ENCODE measurements around the gene OGFRL1. TPM values are rescaled to one million over a fixed set of nuclear protein-coding genes. Genes with fewer than 3 reads are reported as not detected.

OGFRL1 gene
- total RNA-seq, 1 donor from 2014 or later: 7.5 TPM

DNA sequence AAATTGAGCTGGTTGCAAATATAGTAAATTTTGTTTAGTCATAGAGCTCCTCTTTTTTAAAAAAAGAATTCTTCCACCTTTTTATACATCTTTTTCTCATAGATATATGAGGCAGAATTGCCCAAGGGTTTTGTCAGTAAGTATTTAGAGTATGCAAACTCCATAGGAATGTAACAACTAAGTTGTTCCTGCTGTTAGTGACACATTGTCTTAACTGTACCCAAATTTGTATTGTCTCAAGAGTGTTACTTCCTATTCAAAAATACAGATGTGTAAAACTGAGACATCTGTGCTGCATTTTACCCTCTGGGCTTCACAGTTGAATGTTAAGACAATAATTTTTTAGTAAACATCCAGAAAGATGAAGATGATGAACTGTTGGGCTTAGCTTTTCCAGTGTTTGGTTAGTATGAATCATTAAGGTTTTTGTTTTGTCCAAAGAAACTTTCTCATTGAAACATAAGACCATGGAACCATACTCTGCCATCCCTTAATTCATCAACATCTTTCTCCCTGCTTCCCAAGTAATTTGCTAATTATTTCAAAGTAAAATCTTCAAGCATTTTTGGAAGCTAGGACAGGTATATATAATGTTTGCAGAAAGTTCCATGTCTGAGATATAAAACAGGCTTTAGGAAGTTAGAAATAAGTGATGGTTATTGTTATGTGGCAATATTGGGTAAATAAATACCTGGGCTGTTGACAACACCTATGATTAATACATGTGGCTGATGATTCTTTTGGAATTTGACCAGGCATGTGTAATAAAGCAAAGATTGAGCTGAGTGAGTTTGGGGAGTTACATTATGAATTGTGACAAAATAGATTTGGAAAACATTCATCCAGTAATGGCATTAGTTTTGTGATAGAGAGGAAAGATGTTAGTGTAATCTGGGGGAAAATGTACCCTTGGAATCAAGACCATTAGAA lies 11.2 kb downstream of the OGFRL1 start:
- DNase-seq (ENCODE audit: low spot score): no peak
- TF ChIP-seq, protein P1, sequence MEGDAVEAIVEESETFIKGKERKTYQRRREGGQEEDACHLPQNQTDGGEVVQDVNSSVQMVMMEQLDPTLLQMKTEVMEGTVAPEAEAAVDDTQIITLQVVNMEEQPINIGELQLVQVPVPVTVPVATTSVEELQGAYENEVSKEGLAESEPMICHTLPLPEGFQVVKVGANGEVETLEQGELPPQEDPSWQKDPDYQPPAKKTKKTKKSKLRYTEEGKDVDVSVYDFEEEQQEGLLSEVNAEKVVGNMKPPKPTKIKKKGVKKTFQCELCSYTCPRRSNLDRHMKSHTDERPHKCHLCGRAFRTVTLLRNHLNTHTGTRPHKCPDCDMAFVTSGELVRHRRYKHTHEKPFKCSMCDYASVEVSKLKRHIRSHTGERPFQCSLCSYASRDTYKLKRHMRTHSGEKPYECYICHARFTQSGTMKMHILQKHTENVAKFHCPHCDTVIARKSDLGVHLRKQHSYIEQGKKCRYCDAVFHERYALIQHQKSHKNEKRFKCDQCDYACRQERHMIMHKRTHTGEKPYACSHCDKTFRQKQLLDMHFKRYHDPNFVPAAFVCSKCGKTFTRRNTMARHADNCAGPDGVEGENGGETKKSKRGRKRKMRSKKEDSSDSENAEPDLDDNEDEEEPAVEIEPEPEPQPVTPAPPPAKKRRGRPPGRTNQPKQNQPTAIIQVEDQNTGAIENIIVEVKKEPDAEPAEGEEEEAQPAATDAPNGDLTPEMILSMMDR (IDR thresholded peaks at IDR 0.05): no peak
- TF ChIP-seq EZH2phosphoT487 (IDR thresholded peaks at IDR 0.05): no peak
- no peak for TF ChIP-seq EZH2 (IDR thresholded peaks at IDR 0.05)
- H3K9me3 Mint-ChIP-seq: no peaks in the 10 kb centered on the region
- no peaks in the 10 kb centered on the region for H3K36me3 ChIP-seq
- H3K36me3 Mint-ChIP-seq: peaks cover 14% of the 10 kb centered on the region
- no peaks in the 10 kb centered on the region for H3K27me3 Mint-ChIP-seq (ENCODE audit: insufficient read depth, low read depth)
- no peaks in the 10 kb centered on the region for H3K27me3 ChIP-seq
- H3K4me3 ChIP-seq: no peak overlapping the region
- H3K79me2 ChIP-seq (ENCODE audit: low read depth): no peaks in the 10 kb centered on the region
- no peak overlapping the region for H3K4me2 ChIP-seq
- H3K27ac Mint-ChIP-seq: no peak overlapping the region
- H3K4me3 Mint-ChIP-seq: no peak overlapping the region
- peaks cover 5% of the 10 kb centered on the region for H3K4me1 ChIP-seq
- H3K9ac ChIP-seq: no peak overlapping the region
- H3K9me3 ChIP-seq (ENCODE audit: low read depth): no peaks in the 10 kb centered on the region
- H3F3A ChIP-seq (ENCODE audit: low read depth): no peaks in the 10 kb centered on the region
- H2AFZ ChIP-seq (replicated peaks): no peak overlapping the region
- peaks cover 3% of the 10 kb centered on the region for H3K4me1 Mint-ChIP-seq
- no peak overlapping the region for H3K27ac ChIP-seq
- no peaks in the 10 kb centered on the region for H4K20me1 ChIP-seq (ENCODE audit: low read depth)

DNA sequence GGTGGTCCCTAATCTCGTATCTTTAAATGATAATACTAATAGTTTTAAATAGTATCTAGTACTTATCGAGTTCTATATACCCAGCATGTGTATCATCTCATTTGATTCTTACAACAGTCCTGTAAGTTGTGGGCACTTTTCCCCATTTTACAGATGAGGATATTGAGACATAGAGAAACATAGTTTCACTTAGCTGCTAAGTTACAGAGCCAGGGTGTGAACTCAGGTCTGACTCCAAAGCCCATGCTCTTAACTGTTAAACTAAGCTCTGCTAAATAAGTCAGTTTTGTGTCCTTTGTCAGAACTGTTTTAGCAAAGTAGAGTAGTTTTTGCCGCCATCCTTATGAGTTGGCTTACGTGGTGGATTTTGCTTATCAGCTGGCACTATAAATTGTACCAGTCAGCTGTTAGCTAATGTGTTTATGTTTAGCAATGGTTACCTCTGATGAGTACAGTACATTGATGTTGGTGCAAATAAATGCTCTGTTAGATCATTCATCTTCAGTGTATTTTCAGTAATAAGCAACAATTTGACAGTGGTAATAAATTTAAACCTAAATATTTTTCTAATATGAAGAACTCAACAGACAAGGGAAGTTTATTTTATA lies 12.1 kb downstream of the OGFRL1 start:
- Histone ChIP-seq H3K4me2 (no peak overlapping the region), H3K9ac (no peak overlapping the region), H3K4me1 (peaks cover 5% of the 10 kb centered on the region), H3K4me3 (no peak overlapping the region), H3K79me2 (ENCODE audit: low read depth) (no peaks in the 10 kb centered on the region), H2AFZ (replicated peaks) (no peak overlapping the region), H3K36me3 (no peaks in the 10 kb centered on the region), H3K27ac (no peak overlapping the region), H4K20me1 (ENCODE audit: low read depth) (no peaks in the 10 kb centered on the region), H3F3A (ENCODE audit: low read depth) (no peaks in the 10 kb centered on the region), H3K9me3 (ENCODE audit: low read depth) (no peaks in the 10 kb centered on the region), H3K27me3 (no peaks in the 10 kb centered on the region)
- no peak for DNase-seq (ENCODE audit: low spot score)
- H3K9me3 Mint-ChIP-seq: no peaks in the 10 kb centered on the region
- no peak overlapping the region for H3K4me3 Mint-ChIP-seq
- no peak for TF ChIP-seq EZH2 (IDR thresholded peaks at IDR 0.05)
- TF ChIP-seq, protein P1 (IDR thresholded peaks at IDR 0.05): no peak
- no peak for TF ChIP-seq EZH2phosphoT487 (IDR thresholded peaks at IDR 0.05)
- no peak overlapping the region for H3K27ac Mint-ChIP-seq
- no peaks in the 10 kb centered on the region for H3K27me3 Mint-ChIP-seq (ENCODE audit: insufficient read depth, low read depth)
- H3K36me3 Mint-ChIP-seq: peaks cover 9% of the 10 kb centered on the region
- H3K4me1 Mint-ChIP-seq: peaks cover 3% of the 10 kb centered on the region

DNA sequence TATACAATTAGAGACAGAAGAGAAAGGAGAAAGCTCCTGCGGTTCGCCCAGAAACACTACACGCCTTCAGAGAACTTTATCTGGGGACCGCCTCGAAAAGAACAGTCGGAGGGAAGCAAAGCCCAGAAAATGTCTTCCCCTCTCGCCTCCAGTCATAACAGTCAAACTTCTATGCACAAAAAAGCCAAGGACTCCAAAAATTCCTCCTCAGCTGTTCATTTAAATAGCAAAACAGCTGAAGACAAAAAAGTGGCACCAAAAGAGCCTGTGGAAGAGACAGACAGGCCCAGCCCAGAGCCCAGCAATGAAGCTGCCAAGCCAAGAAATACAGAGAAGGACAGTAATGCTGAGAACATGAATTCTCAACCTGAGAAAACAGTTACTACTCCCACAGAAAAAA lies 12.9 kb downstream of the OGFRL1 start:
- Mint-ChIP-seq H3K9me3 (no peaks in the 10 kb centered on the region), H3K4me3 (no peak overlapping the region), H3K36me3 (peaks cover 10% of the 10 kb centered on the region), H3K27ac (no peak overlapping the region), H3K4me1 (peaks cover 3% of the 10 kb centered on the region), H3K27me3 (ENCODE audit: insufficient read depth, low read depth) (no peaks in the 10 kb centered on the region)
- Histone ChIP-seq H3K27ac (no peak overlapping the region), H3K79me2 (ENCODE audit: low read depth) (no peaks in the 10 kb centered on the region), H3K9ac (no peak overlapping the region), H2AFZ (replicated peaks) (no peak overlapping the region), H3K4me1 (peaks cover 5% of the 10 kb centered on the region), H4K20me1 (ENCODE audit: low read depth) (no peaks in the 10 kb centered on the region), H3K9me3 (ENCODE audit: low read depth) (no peaks in the 10 kb centered on the region), H3F3A (ENCODE audit: low read depth) (no peaks in the 10 kb centered on the region), H3K4me3 (no peak overlapping the region), H3K4me2 (no peak overlapping the region), H3K27me3 (no peaks in the 10 kb centered on the region), H3K36me3 (no peaks in the 10 kb centered on the region)
- no peak for TF ChIP-seq EZH2phosphoT487 (IDR thresholded peaks at IDR 0.05)
- TF ChIP-seq, protein P1 (IDR thresholded peaks at IDR 0.05): no peak
- no peak for TF ChIP-seq EZH2 (IDR thresholded peaks at IDR 0.05)
- DNase-seq (ENCODE audit: low spot score): no peak

Data from neural progenitor cell (in vitro differentiated cells).